Measurements from ENCODE around the gene PDSS2. TPM values are rescaled to one million over a fixed set of nuclear protein-coding genes. Genes with fewer than 3 reads are reported as not detected.

Gene PDSS2
- total and polyA plus RNA-seq, 2 of the 4 experiments (the other 2 are of a cell fraction): 8.6 to 9.2 TPM

DNA sequence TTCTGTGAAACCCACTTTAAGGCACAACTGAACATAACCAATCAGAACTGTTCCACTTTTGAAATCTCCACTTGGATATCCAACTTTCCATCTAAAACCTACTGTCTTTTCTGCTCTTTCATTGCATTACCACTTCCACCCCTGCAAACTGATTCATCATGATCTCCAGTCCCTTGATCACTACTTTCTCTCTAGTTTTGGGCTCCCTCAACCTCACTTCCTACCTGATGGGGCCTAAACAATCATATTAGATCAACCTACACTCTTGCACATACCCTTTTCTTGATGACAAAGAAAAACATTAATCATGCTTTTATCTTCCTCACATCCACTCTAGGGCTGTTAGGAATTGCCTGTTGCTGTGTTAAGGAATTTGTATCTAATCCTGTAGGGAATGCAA lies 137.6 kb downstream of the PDSS2 start:
- BruUV-seq (replicated peaks): no TSS peak
- Histone ChIP-seq H3K4me1 (ENCODE audit: control insufficient read depth, insufficient read depth, low read length) (peaks cover 2% of the 10 kb centered on the region; the same call in 1 of the 2 replicates), H3K36me3 (ENCODE audit: control insufficient read depth, insufficient read depth, low read length) (no peaks in the 10 kb centered on the region), H2BK20ac (ENCODE audit: low read depth, low read length) (no peak overlapping the region), H4K8ac (ENCODE audit: low read depth in 2 of 2, low read length in 2 of 2) (no peak overlapping the region), H3K14ac (replicated peaks; ENCODE audit: low read depth, low read length) (no peak overlapping the region), H3K23ac (ENCODE audit: low read depth, low read length) (no peak overlapping the region; the same call in 1 of the 2 replicates), H2AK5ac (ENCODE audit: low read depth, low read length) (no peak overlapping the region), H4K91ac (ENCODE audit: insufficient read depth, low read depth, low read length) (no peak overlapping the region), H3K27me3 (ENCODE audit: control insufficient read depth, insufficient read depth, low read length) (no peaks in the 10 kb centered on the region), H4K20me1 (ENCODE audit: insufficient read depth, low read length) (no peaks in the 10 kb centered on the region), H3K9me3 (ENCODE audit: control insufficient read depth, insufficient read depth, low read length) (no peaks in the 10 kb centered on the region), H4K5ac (ENCODE audit: low read depth, low read length) (no peak overlapping the region), H3K56ac (ENCODE audit: extremely low read depth, insufficient read depth, low read length) (no peak overlapping the region), H3K27ac (ENCODE audit: insufficient read depth, low read length) (no peak overlapping the region), H3K9ac (ENCODE audit: low read depth, low read length) (no peak overlapping the region), H3K4ac (ENCODE audit: low read depth, low read length) (no peak overlapping the region), H2AFZ (replicated peaks; ENCODE audit: low read length, poor library complexity) (no peak overlapping the region), H2BK120ac (ENCODE audit: low read depth, low read length) (no peak overlapping the region), H3K79me1 (ENCODE audit: low read depth in 1 of 2, low read length in 2 of 2) (no peaks in the 10 kb centered on the region; a peak in 1 of 4 replicates), H2BK15ac (ENCODE audit: low read depth, low read length) (no peak overlapping the region), H3K4me3 (ENCODE audit: insufficient read depth, low read depth, low read length) (no peak overlapping the region), H2BK5ac (ENCODE audit: low read depth, low read length, poor library complexity, severe bottlenecking) (no peak overlapping the region), H2AK9ac (replicated peaks; ENCODE audit: low read depth, low read length, poor library complexity) (no peak overlapping the region), H3K18ac (ENCODE audit: low read depth, low read length) (no peak overlapping the region), H3K4me2 (ENCODE audit: low read depth, low read length) (no peak overlapping the region), H3K9me1 (ENCODE audit: insufficient read depth, low read length) (no peaks in the 10 kb centered on the region)
- POLR2A ChIA-PET (ENCODE audit: unreplicated experiment): no interaction called here
- DNase-seq (no peak), ATAC-seq (ENCODE audit: low read depth) (no peak)
- in situ Hi-C loops (cut with MboI; ENCODE audit: low sequenced_read_pairs): no loop called here
- dilution Hi-C loops (cut with HindIII; ENCODE audit: low sequenced_read_pairs, unreplicated experiment): no loop called here
- CTCF ChIA-PET: no interaction called here
- TF ChIP-seq MXI1 (IDR thresholded peaks at IDR 0.05; ENCODE audit: borderline replicate concordance, low read depth, low read length) (no peak), RFX5 (IDR thresholded peaks at IDR 0.05; ENCODE audit: low read depth, low read length) (no peak), NFE2L2 (IDR thresholded peaks at IDR 0.05; ENCODE audit: low read depth, low read length) (no peak), POLR2A (IDR thresholded peaks at IDR 0.05; ENCODE audit: low read depth, low read length) (no peak)
- TF ChIP-seq, protein P1, sequence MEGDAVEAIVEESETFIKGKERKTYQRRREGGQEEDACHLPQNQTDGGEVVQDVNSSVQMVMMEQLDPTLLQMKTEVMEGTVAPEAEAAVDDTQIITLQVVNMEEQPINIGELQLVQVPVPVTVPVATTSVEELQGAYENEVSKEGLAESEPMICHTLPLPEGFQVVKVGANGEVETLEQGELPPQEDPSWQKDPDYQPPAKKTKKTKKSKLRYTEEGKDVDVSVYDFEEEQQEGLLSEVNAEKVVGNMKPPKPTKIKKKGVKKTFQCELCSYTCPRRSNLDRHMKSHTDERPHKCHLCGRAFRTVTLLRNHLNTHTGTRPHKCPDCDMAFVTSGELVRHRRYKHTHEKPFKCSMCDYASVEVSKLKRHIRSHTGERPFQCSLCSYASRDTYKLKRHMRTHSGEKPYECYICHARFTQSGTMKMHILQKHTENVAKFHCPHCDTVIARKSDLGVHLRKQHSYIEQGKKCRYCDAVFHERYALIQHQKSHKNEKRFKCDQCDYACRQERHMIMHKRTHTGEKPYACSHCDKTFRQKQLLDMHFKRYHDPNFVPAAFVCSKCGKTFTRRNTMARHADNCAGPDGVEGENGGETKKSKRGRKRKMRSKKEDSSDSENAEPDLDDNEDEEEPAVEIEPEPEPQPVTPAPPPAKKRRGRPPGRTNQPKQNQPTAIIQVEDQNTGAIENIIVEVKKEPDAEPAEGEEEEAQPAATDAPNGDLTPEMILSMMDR (conservative IDR thresholded peaks at IDR 0.05; ENCODE audit: low read depth, low read length): no peak
- intact Hi-C loops (cut with micrococcal nuclease): loop anchor here (10.0 kb wide), 1 partner anchor 187 kb away; no protein-coding TSS in a partner anchor

Measured in IMR-90 (cell line).